Endodermal cell (in vitro differentiated cells): Measurements from ENCODE around the gene GPS1. TPM values are rescaled to one million over a fixed set of nuclear protein-coding genes. Genes with fewer than 3 reads are reported as not detected.

Source experiments
- DNase-seq: peaks from one replicate; pipeline ENCODE4 v3.0.0-alpha.2; 2017
- H3K27ac ChIP-seq: 2 replicates; pipeline ENCODE4 v1.5.1; 2013; ENCODE audit warnings: mild to moderate bottlenecking, low read depth, low read length, moderate library complexity
- H3K27me3 ChIP-seq: 2 replicates; pipeline ENCODE4 v1.6.1; 2013; ENCODE audit warnings: mild to moderate bottlenecking, low read length, moderate library complexity; ENCODE audit not compliant: insufficient read depth, control insufficient read depth, poor library complexity, severe bottlenecking
- H3K36me3 ChIP-seq: 2 replicates; pipeline ENCODE4 v1.7.0; 2013; ENCODE audit warnings: mild to moderate bottlenecking, low read length, moderate library complexity; ENCODE audit not compliant: control insufficient read depth, insufficient read depth
- H3K4me1 ChIP-seq: one replicate; pipeline ENCODE4 v1.7.0; 2013; ENCODE audit warnings: low read length; ENCODE audit not compliant: control insufficient read depth, insufficient read depth
- H3K4me3 ChIP-seq: 2 replicates; pipeline ENCODE4 v1.5.1; 2013; ENCODE audit warnings: mild to moderate bottlenecking, low read length, moderate library complexity
- H3K9ac ChIP-seq: 2 replicates; pipeline ENCODE4 v1.6.1; 2013; ENCODE audit warnings: mild to moderate bottlenecking, low read length, moderate library complexity; ENCODE audit not compliant: poor library complexity, severe bottlenecking; ENCODE audit errors: extremely low read depth
- H3K9me3 ChIP-seq: 2 replicates; pipeline ENCODE4 v1.6.1; 2013; ENCODE audit warnings: mild to moderate bottlenecking, low read length, moderate library complexity; ENCODE audit not compliant: control insufficient read depth
- H3K27ac Mint-ChIP-seq: 2 replicates; pipeline ENCODE4 v1.8.0; 2020; ENCODE audit warnings: mixed read lengths
- H3K27me3 Mint-ChIP-seq: 2 replicates; pipeline ENCODE4 v1.8.0; 2021; ENCODE audit warnings: mild to moderate bottlenecking, mixed read lengths; ENCODE audit not compliant: insufficient read depth
- H3K36me3 Mint-ChIP-seq: 2 replicates; pipeline ENCODE4 v1.8.0; 2020; ENCODE audit warnings: low read depth, mixed read lengths
- H3K4me1 Mint-ChIP-seq: 2 replicates; pipeline ENCODE4 v1.8.0; 2020; ENCODE audit warnings: mixed read lengths
- H3K4me3 Mint-ChIP-seq: 2 replicates; pipeline ENCODE4 v1.8.0; 2020; ENCODE audit warnings: mild to moderate bottlenecking, moderate library complexity, mixed read lengths
- H3K9me3 Mint-ChIP-seq: 2 replicates; pipeline ENCODE4 v1.8.0; 2020; ENCODE audit warnings: mild to moderate bottlenecking, mixed read lengths
- WGBS, 2 experiments: methylation state at CpG; one replicate each; pipeline versions ENCODE4 v1.1.5 to v1.1.7; 2013; ENCODE audit warnings: missing lambda C conversion rate in 2 of 2, mixed read lengths in 1 of 2; ENCODE audit not compliant: insufficient coverage in 1 of 2, insufficient read length in 1 of 2; 5-methylcytosine and 5-hydroxymethylcytosine counted together
- total RNA-seq, 2 donors: library from RNA; stranded (reverse); fragmentation: NEBNext Ultra II Directional in 1 of 2; extraction: Animal tissue kit (Norgen Biotek cat#: 25700) in 1 of 2; gene quantifications; 2 replicates in 1 of 2; 3 replicates in 1 of 2; pipeline ENCODE4 v1.2.1, GENCODE V29; 2021
- TF ChIP-seq, protein P1 (sequence below): fragments of 200-600 bp; sonication (generic); conservative IDR thresholded peaks from 2 replicates; pipeline ENCODE4 v1.5.0; 2021; ENCODE audit warnings: antibody characterized with exemption, mild to moderate bottlenecking

The GPS1 gene
- total RNA-seq, 2 donors from 2014 or later, result 152 to 153 TPM

DNA sequence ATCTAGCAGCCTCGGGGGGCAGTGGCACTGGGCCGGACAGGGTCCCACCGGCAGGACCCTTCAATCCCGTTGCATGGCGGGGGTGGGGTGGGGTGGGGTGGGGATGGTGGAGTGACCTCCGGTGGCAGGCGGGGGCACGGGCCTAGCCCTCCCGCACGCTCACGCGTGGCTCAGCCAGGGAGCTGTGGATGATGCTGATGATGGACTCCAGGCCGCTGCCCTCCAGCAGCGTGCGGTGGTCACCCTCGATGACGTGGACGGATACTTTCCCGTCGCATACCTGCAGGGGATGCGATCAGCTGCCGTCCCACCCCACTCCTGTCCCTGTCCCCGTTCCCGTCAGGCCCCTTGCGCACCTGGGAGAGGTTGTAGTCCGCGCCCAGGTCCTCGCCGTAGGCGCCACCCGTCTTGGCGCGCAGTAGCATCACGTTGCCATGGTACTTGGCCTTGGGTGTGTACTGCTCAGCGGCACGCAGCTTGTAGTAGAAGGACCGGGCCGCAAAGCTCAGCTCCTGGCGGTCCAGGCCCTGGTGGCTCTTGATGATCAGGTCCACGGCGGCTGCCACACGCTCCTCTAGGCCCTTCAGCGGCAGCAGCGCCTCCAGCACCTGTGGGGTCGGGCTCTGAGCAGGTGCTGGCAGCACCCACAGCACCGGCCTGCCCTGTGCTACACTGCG, 27.4 kb downstream of the GPS1 start:
- Mint-ChIP-seq H3K4me3 (no peak overlapping the region), H3K4me1 (no peaks in the 10 kb centered on the region), H3K36me3 (peaks cover 26% of the 10 kb centered on the region), H3K27ac (no peak overlapping the region), H3K27me3 (no peaks in the 10 kb centered on the region), H3K9me3 (no peaks in the 10 kb centered on the region)
- Histone ChIP-seq H3K27ac (no peak overlapping the region), H3K9me3 (no peaks in the 10 kb centered on the region), H3K27me3 (no peaks in the 10 kb centered on the region), H3K4me3 (no peak overlapping the region), H3K4me1 (no peaks in the 10 kb centered on the region), H3K9ac (no peak overlapping the region), H3K36me3 (peaks cover 25% of the 10 kb centered on the region)
- WGBS, 2 experiments, result 94 to 97% methylated on average over 35 to 46 of the region's 47 CpGs
- no peak for DNase-seq
- TF ChIP-seq, protein P1, sequence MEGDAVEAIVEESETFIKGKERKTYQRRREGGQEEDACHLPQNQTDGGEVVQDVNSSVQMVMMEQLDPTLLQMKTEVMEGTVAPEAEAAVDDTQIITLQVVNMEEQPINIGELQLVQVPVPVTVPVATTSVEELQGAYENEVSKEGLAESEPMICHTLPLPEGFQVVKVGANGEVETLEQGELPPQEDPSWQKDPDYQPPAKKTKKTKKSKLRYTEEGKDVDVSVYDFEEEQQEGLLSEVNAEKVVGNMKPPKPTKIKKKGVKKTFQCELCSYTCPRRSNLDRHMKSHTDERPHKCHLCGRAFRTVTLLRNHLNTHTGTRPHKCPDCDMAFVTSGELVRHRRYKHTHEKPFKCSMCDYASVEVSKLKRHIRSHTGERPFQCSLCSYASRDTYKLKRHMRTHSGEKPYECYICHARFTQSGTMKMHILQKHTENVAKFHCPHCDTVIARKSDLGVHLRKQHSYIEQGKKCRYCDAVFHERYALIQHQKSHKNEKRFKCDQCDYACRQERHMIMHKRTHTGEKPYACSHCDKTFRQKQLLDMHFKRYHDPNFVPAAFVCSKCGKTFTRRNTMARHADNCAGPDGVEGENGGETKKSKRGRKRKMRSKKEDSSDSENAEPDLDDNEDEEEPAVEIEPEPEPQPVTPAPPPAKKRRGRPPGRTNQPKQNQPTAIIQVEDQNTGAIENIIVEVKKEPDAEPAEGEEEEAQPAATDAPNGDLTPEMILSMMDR, result no peak

- peaks cover 30% of the 10 kb centered on the region for H3K36me3 Mint-ChIP-seq
- H3K4me1 Mint-ChIP-seq, result no peaks in the 10 kb centered on the region
- Histone ChIP-seq H3K4me3 (no peak overlapping the region), H3K36me3 (peaks cover 32% of the 10 kb centered on the region), H3K27ac (peak overlapping the region; percentile 17), H3K4me1 (no peaks in the 10 kb centered on the region), H3K9ac (no peak overlapping the region), H3K9me3 (no peaks in the 10 kb centered on the region), H3K27me3 (no peaks in the 10 kb centered on the region)
- no peak for DNase-seq
- H3K9me3 Mint-ChIP-seq, result no peaks in the 10 kb centered on the region
- TF ChIP-seq, protein P1, result no peak
- H3K27me3 Mint-ChIP-seq, result no peaks in the 10 kb centered on the region
- no peak overlapping the region for H3K27ac Mint-ChIP-seq
- H3K4me3 Mint-ChIP-seq, result no peak overlapping the region
- 95 to 99% methylated on average over 27 to 36 of the region's 36 CpGs for WGBS, 2 experiments
Observed at GRCh38 chr17:82080048-82080788, 28.5 kb downstream of the GPS1 start.

DNA sequence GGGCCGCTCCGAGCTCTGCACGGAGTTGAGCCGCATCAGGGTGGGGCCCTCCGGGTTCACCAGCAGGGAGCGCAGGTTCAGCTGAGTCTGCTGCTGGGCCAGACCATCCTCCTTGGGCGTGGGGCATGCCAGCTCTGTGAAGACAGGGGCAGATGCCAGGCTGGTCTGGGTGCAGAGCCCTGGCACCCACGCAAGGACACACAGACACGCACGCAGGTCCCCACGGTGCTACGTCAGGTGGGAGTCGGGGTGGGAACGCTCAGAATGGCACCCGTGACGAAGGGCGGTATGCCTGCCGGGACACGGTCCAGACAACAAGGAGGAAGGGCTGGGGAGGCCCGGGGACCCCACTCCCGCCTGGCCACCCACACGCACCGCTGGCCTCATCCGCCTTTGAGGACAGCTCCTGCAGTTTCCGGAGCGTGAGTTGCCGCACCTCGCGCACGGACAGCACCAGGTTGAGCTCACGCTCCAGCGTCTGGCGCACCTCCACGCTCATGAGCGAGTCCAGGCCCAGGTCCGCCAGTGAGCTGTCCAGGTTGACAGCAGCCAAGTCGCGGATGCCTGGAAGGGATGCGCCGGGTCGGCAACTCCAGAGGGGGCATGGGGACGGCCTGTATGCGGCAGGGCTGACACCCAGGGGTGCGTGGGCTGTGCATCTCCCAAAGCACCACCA, 29.2 kb downstream of the GPS1 start:
- H3K36me3 ChIP-seq, result peaks cover 32% of the 10 kb centered on the region
- Mint-ChIP-seq H3K4me3 (no peak overlapping the region), H3K27ac (no peak overlapping the region), H3K4me1 (no peaks in the 10 kb centered on the region), H3K36me3 (peaks cover 30% of the 10 kb centered on the region), H3K9me3 (no peaks in the 10 kb centered on the region), H3K27me3 (no peaks in the 10 kb centered on the region)
- DNase-seq, result no peak
- TF ChIP-seq, protein P1, result peak; percentile 13
- no peak overlapping the region for H3K27ac ChIP-seq
- no peak overlapping the region for H3K4me3 ChIP-seq
- no peaks in the 10 kb centered on the region for H3K9me3 ChIP-seq
- H3K4me1 ChIP-seq, result no peaks in the 10 kb centered on the region
- 96 to 98% methylated on average over 28 to 44 of the region's 44 CpGs for WGBS, 2 experiments
- no peak overlapping the region for H3K9ac ChIP-seq
- H3K27me3 ChIP-seq, result no peaks in the 10 kb centered on the region
